HG03045 (cell line): ENCODE results near the gene FBXL7.

ENCODE experiments used
- ATAC-seq: cut with Tn5 transposase; IDR thresholded peaks from one replicate; pipeline ENCODE4 v1.9.1; 2021; ENCODE audit warnings: mild to moderate bottlenecking, moderate library complexity; ENCODE audit not compliant: unreplicated experiment

The FBXL7 gene

GRCh38 chr5:15499528-15500324 lies at the start of gene FBXL7:
Gene FBXL7 (plus strand): TSS chr5:15500180.
- ATAC-seq = no peak

DNA sequence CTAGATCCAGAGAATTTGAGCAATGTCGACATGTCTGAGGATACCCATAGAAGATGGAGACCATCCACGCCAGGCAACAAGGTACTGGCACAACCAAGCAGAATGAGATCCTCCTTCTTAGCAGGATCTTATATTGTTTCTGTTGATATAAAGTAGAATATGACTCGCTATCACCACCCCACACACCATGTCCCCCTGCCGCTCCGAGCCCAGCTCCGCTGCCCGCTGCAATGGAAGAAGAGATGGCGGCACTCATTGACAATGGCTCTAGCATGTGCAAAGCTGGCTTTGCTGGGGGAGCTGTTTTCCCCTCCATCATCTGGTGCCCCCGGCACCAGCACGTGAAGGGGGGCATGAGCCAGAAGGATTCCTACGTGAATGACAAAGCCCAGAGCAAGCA lies 49.5 kb upstream of the FBXL7 start:
- no peak for ATAC-seq

- ATAC-seq = no peak
Measured at GRCh38 chr5:15450949-15451348, 49.0 kb upstream of the FBXL7 start.

GRCh38 chr5:15452030-15452429 lies 48.0 kb upstream of the FBXL7 start:
- no peak for ATAC-seq

DNA sequence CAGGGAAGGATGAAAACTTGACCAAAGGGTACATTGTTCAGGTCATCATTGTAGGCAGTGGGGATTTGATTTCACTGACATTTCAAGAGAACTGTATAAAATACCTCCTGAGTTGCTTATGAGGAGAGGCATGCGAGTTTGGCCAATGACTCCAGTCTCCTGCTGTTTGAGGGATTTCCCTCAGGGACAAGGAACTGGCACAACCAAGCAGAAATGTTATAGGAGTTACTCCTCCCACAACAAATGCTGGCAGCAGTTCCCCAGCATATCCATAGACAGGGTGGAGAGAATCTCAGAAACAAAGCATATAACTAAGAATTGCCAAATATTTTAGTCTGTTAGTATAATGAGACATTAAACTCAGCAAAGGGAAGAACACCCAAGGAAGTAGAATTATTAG lies 47.2 kb upstream of the FBXL7 start:
- no peak for ATAC-seq

GRCh38 chr5:15459200-15459599 lies 40.8 kb upstream of the FBXL7 start:
- no peak for ATAC-seq

- no peak for ATAC-seq
Measured at GRCh38 chr5:15463231-15463980, 36.6 kb upstream of the FBXL7 start.

- ATAC-seq = no peak
Measured at GRCh38 chr5:15472116-15472515, 27.9 kb upstream of the FBXL7 start.

DNA sequence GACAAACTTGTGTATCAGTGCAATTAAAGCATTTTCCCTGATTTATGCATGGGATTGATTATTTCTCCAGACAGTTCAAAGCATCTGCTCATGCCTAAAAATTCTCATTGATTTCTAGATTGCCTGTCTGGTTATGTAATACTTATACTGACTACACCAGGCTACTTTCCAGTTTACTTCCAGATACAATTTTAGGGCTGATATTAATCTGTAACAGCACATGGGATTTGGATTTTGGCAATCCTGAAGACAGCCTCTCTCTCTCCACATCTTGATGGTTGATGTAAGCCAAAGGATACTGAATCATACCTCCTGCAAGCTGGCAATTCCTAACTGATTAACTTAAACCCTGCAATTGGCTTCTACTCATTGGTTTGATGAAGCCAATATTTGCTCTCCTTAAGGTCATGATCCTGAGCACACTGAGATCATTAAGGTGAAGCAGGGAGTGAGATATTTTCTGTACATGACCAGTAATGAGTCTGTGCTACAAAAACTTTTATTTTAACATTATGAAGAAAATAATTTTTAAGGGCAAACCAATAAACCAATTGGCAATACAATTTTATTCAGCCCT lies 25.7 kb upstream of the FBXL7 start:
- no peak for ATAC-seq

GRCh38 chr5:15475367-15475766 lies 24.6 kb upstream of the FBXL7 start:
- ATAC-seq = no peak

DNA sequence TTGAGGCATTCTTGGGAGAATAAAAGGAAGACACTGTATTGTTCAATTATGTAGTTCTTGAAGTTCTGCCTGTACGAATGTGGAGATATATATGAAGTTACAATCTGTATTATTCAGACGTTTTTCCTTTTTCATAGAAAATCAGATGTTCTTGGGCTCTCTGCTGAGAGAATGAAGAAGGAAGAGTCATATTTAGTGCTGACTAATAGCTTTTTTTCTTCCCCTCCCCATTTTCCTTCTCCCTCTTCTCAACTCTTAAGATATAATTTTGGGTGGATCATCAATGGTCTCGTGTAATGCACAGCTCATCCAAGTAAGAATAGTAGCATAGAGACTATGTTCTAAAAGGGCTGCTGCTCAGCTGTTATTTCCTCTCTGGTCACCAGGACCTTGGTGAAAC lies 23.0 kb upstream of the FBXL7 start:
- no peak for ATAC-seq

DNA sequence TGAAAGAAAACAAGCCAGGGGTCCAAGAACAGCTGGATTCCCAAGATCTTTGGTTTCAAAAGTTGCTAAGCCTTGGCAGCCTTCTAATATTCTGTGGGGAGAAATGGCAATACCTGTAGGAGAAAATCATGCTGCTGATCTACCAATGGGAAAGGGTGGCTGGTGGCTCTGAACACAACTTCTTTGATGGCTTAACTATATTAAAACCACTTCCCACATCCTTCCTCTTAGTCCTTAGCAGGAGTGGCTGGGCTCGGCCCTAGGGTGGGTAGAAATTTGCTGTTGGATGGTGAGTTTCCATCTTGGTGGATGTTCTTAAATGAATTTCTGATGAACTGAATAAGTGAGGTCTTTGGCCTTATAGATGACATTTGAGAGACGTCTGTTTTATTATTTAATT lies 19.5 kb upstream of the FBXL7 start:
- ATAC-seq = no peak

- ATAC-seq = no peak
Measured at GRCh38 chr5:15483351-15484097, 16.5 kb upstream of the FBXL7 start.

DNA sequence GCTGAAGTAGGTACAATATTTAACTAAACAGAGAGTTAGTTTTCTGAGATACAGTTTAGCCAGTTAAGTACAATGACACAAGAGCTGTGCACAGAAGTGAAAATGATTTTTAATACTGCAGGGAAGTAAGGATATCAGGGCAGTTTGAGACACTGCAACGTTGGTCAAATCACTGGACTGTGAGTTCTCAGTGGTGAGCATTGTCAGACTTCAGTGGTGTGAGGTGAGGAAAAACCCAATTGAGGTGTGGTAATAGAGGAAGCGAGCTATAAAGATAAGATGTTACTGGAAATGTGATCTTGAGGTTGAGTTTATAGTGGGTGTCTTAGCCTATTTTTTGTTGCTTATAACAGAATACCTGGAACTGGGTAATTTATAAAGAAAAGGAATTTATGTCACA lies 12.8 kb upstream of the FBXL7 start:
- no peak for ATAC-seq

- ATAC-seq = no peak
Measured at GRCh38 chr5:15489571-15490235, 10.3 kb upstream of the FBXL7 start.

DNA sequence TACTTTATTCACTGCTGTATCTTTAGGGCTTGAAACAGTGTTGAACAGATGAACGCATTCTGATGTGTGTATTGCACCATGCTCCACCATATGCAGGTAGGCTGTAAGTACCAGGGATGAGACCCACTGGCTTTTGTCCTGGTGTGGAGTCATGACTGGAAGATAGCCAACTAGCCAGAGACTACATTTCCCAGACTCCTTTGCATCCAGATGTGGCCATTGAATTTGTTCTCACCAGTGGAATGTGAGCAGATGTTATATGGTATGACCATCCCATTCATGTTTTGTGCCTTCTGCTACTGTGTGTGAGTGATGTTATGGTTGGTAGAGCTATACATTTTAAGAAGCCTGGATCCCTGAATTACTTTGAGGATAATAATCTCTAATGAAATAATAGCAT lies 7.4 kb upstream of the FBXL7 start:
- ATAC-seq = no peak

DNA sequence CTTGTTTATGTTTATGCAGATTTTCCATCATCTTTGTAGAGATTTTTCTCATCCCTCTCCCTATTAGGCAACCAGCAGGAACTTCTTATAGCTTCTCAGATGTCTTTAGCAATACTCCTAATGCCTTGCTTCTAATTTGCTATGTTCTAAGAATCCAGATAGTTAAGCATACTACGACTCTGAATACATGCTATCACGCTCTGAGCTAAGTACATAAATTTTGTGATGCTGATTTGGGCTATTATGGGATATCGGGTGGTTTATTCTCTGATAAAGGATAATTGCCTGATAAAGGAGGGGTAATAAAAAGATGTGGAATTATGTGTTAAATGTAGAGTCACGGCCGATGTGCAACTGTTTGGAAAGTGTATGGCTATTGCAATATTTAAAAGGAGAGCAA lies 6.5 kb upstream of the FBXL7 start:
- ATAC-seq = no peak

- ATAC-seq = no peak
Measured at GRCh38 chr5:15495026-15495425, 5.0 kb upstream of the FBXL7 start.

- no peak for ATAC-seq
Measured at GRCh38 chr5:15496886-15497285, 3.1 kb upstream of the FBXL7 start.

GRCh38 chr5:15500325-15501001 lies 483 bp downstream of the FBXL7 start:
- no peak for ATAC-seq
